GM12878 (cell line): ENCODE data around the gene DISC1. TPM values are rescaled to one million over a fixed set of nuclear protein-coding genes. Genes with fewer than 3 reads are reported as not detected.

ENCODE experiments used
- ATAC-seq: fragments of 200-7000 bp; cut with Tn5 transposase; 3 replicates; pipeline ENCODE4 v1.9.1; 2020; ENCODE audit warnings: mild to moderate bottlenecking, moderate library complexity
- BruUV-seq: library from RNA; stranded (reverse); fragments of 400-500 nt; replicated peaks from 2 replicates; lab custom pipeline; 2021; lab: Mats Ljungman, UMichigan
- CTCF ChIA-PET: fragments of 300-600 bp; sonication (Branson Sonifier 250); formaldehyde crosslinking; extraction: SDS; loops from one replicate; lab custom pipeline; 2021; ENCODE audit warnings: inconsistent platforms; lab: Yijun Ruan, JAX
- POLR2A ChIA-PET: fragments of 350-600 bp; formaldehyde crosslinking; extraction: SDS; loops from one replicate; lab custom pipeline; 2021; ENCODE audit warnings: inconsistent platforms; lab: Charles Lee
- RAD21 ChIA-PET: fragments of 300-600 bp; sonication (Branson Sonifier 250); formaldehyde crosslinking; loops from one replicate; lab custom pipeline; 2023; ENCODE audit warnings: antibody characterized with exemption; ENCODE audit not compliant: unreplicated experiment; lab: Charles Lee
- SMC1A ChIA-PET: fragments of 300-600 bp; sonication (Branson Sonifier 250); formaldehyde crosslinking; loops from one replicate; lab custom pipeline; 2023; ENCODE audit not compliant: unreplicated experiment, uncharacterized antibody; lab: Charles Lee
- DNase-seq: peaks from one replicate; pipeline ENCODE4 v3.0.0-alpha.2; 2011; ENCODE audit warnings: low read depth, low spot score
- FAIRE-seq: peaks from 3 replicates; lab custom pipeline; 2011; peaks lifted over from hg19 to GRCh38; lab: Jason Lieb, UNC
- H2AFZ ChIP-seq: 2 replicates; pipeline ENCODE4 v1.6.0; 2011; ENCODE audit warnings: low read depth, low read length, control low read depth; ENCODE audit not compliant: control insufficient read depth
- H3K27ac ChIP-seq: 2 replicates; pipeline ENCODE4 v1.5.1; 2011; ENCODE audit warnings: control low read depth; ENCODE audit not compliant: control insufficient read depth, insufficient read depth
- H3K27me3 ChIP-seq, 2 experiments: replicated peaks in 1 of 2; 2 replicates each; pipeline versions ENCODE4 v1.6.0 to v1.6.1; 2011; ENCODE audit warnings: low read length in 1 of 2; ENCODE audit not compliant: control insufficient read depth in 2 of 2, insufficient read depth in 2 of 2
- H3K36me3 ChIP-seq, 2 experiments: 2 replicates each; pipeline ENCODE4 v1.5.1; 2011; ENCODE audit warnings: low read length in 1 of 2; ENCODE audit not compliant: control insufficient read depth in 2 of 2, insufficient read depth in 2 of 2
- H3K4me1 ChIP-seq: 2 replicates; pipeline ENCODE4 v1.6.1; 2011; ENCODE audit warnings: mild to moderate bottlenecking, low read length, moderate library complexity, mixed read lengths; ENCODE audit not compliant: control insufficient read depth, insufficient read depth
- H3K4me2 ChIP-seq: 2 replicates; pipeline ENCODE4 v1.6.0; 2011; ENCODE audit warnings: control low read depth; ENCODE audit not compliant: control insufficient read depth, insufficient read depth
- H3K4me3 ChIP-seq: fragments of 200-600 bp; sonication (generic); 2 replicates; pipeline ENCODE4 v1.5.1; 2016
- H3K79me2 ChIP-seq: 2 replicates; pipeline ENCODE4 v1.6.0; 2011; ENCODE audit warnings: low read length; ENCODE audit not compliant: control insufficient read depth, insufficient read depth
- H3K9ac ChIP-seq: 2 replicates; pipeline ENCODE4 v1.8.0; 2011; ENCODE audit warnings: low read length, control low read depth, mixed read lengths; ENCODE audit not compliant: control insufficient read depth, insufficient read depth
- H3K9me3 ChIP-seq: replicated peaks from 3 replicates; pipeline ENCODE4 v1.5.1; 2011; ENCODE audit warnings: mild to moderate bottlenecking, low read length; ENCODE audit not compliant: control insufficient read depth, insufficient read depth
- H4K20me1 ChIP-seq: 2 replicates; pipeline ENCODE4 v1.6.0; 2011; ENCODE audit not compliant: control insufficient read depth, insufficient read depth
- CHD2 ChIP-seq: IDR thresholded peaks from 2 replicates; pipeline ENCODE4 v1.6.1; 2011; ENCODE audit warnings: low read depth, low read length, improper control_type of control experiment, borderline replicate concordance
- GABPA ChIP-seq: IDR thresholded peaks from 2 replicates; pipeline ENCODE4 v1.6.1; 2014; ENCODE audit warnings: antibody characterized with exemption, low read depth, mild to moderate bottlenecking, inconsistent platforms
- IRF5 ChIP-seq: fragments of 450-650 bp; IDR thresholded peaks from 2 replicates; pipeline ENCODE4 v1.6.1; 2017; ENCODE audit warnings: borderline replicate concordance
- NFXL1 ChIP-seq: fragments of 450-650 bp; IDR thresholded peaks from 2 replicates; pipeline ENCODE4 v1.6.1; 2017; ENCODE audit warnings: antibody characterized with exemption, mild to moderate bottlenecking, borderline replicate concordance
- NR2C2 ChIP-seq: IDR thresholded peaks from 2 replicates; pipeline ENCODE4 v1.6.1; 2011; ENCODE audit warnings: borderline replicate concordance, low read depth; ENCODE audit not compliant: control insufficient read depth, insufficient read length
- POLR2AphosphoS2 ChIP-seq: IDR thresholded peaks from 2 replicates; pipeline ENCODE4 v1.6.1; 2011; ENCODE audit warnings: low read depth, mild to moderate bottlenecking, low read length, improper control_type of control experiment, moderate library complexity
- PRDM15 ChIP-seq: fragments of 450-650 bp; formaldehyde crosslinking; IDR thresholded peaks from 2 replicates; pipeline ENCODE4 v1.4.0; 2020; ENCODE audit warnings: mild to moderate bottlenecking, moderate library complexity
- RELA ChIP-seq: fragments of 450-650 bp; IDR thresholded peaks from 2 replicates; pipeline ENCODE4 v1.8.0; 2014; ENCODE audit warnings: borderline replicate concordance; ENCODE audit not compliant: partially characterized antibody
- SPI1 ChIP-seq: IDR thresholded peaks from 2 replicates; pipeline ENCODE4 v1.6.1; 2011; ENCODE audit warnings: low read depth, mild to moderate bottlenecking, low read length, moderate library complexity, borderline replicate concordance; ENCODE audit not compliant: insufficient read depth
- TCF7 ChIP-seq: IDR thresholded peaks from 2 replicates; pipeline ENCODE4 v1.6.1; 2014; ENCODE audit warnings: antibody characterized with exemption, borderline replicate concordance
- ZNF274 ChIP-seq: IDR thresholded peaks from one replicate; pipeline ENCODE4 v1.8.0; 2011; ENCODE audit not compliant: insufficient read length, insufficient read depth
- ZNF384 ChIP-seq: IDR thresholded peaks from 2 replicates; pipeline ENCODE4 v1.6.1; 2012; ENCODE audit warnings: low read depth, mild to moderate bottlenecking, low read length, improper control_type of control experiment, borderline replicate concordance
- ZNF592 ChIP-seq: fragments of 450-650 bp; IDR thresholded peaks from 2 replicates; pipeline ENCODE4 v1.6.1; 2017; ENCODE audit warnings: mild to moderate bottlenecking, moderate library complexity
- WGBS: methylation state at CpG from one replicate; pipeline ENCODE4 v1.1.6; 2016; ENCODE audit warnings: low lambda C conversion rate; ENCODE audit not compliant: insufficient replicate concordance, insufficient coverage; ENCODE audit errors: missing lambda C conversion rate; 5-methylcytosine and 5-hydroxymethylcytosine counted together
- in situ Hi-C: fragments of 300-500 bp; cut with MboI; formaldehyde crosslinking; loops from 9 replicates; pipeline ENCODE4 v1.14.3; 2018; ENCODE audit warnings: mixed read lengths
- intact Hi-C: fragments of 100-400 bp; cut with micrococcal nuclease; formaldehyde crosslinking; loops from one replicate; pipeline ENCODE4 v1.14.2; 2022; ENCODE audit not compliant: unreplicated experiment
- polyA plus RNA-seq, 11 experiments: library from polyadenylated mRNA; depleted of rRNA in 4 of 11; unstranded in 6 of 11; stranded (reverse) in 5 of 11; fragments of >200 nt; fragmentation: Nextera tagmentation in 4 of 11; fragmentation: Illumina TruSeq in 1 of 11; extraction: Ambion mirVana in 4 of 11; extraction: Trizol in 1 of 11; gene quantifications; 1 replicate in 1 of 11; 2 replicates in 10 of 11; pipeline versions ENCODE4 v1.2.1 to v1.2.3, GENCODE V29; 2011 to 2016; ENCODE audit warnings: inconsistent platforms in 2 of 11, missing spikeins in 2 of 11, low read depth in 1 of 11
- total RNA-seq, 4 experiments: library from RNA; depleted of rRNA in 3 of 4; stranded (reverse); fragments of >200 nt in 3 of 4; fragmentation: Illumina TruSeq in 1 of 4; extraction: Trizol in 1 of 4; gene quantifications; 2 replicates each; pipeline versions ENCODE4 v1.2.1 to v1.2.3, GENCODE V29; 2013 to 2021

The DISC1 gene
- total and polyA plus RNA-seq, 10 of the 15 experiments (the other 5 are each of a cell fraction or from before 2014, with no cell fraction given), result 0.05 to 0.72 (median 0.19) TPM; not detected in 1

GRCh38 chr1:231927431-231927830, 300.8 kb downstream of the DISC1 start:
- Histone ChIP-seq H2AFZ (no peak overlapping the region), H3K27ac (no peak overlapping the region), H3K9me3 (no peaks in the 10 kb centered on the region; the same call in 2 of the 3 replicates), H3K4me1 (no peaks in the 10 kb centered on the region), H3K4me2 (no peak overlapping the region), H3K9ac (no peak overlapping the region), H3K79me2 (no peaks in the 10 kb centered on the region), H3K4me3 (no peak overlapping the region), H3K36me3 (no peaks in the 10 kb centered on the region), H4K20me1 (no peaks in the 10 kb centered on the region; the same call in 1 of the 2 replicates), H3K27me3 (peaks cover 0 to 3% of the 10 kb centered on the region in 2 experiments; a peak in 2 of 4 replicates)
- ChIA-PET RAD21 (no interaction called here), POLR2A (no interaction called here), CTCF (no interaction called here), SMC1A (no interaction called here)
- 38% methylated on average over 7 of the region's 7 CpGs for WGBS
- no peak for FAIRE-seq
- DNase-seq, result no peak
- no peak for ATAC-seq
- intact Hi-C loops, result no loop called here
- in situ Hi-C loops, result no loop called here
- BruUV-seq, result no TSS peak
- no peak for TF ChIP-seq RELA
- no peak for TF ChIP-seq GABPA
- no peak for TF ChIP-seq ZNF592
- no peak for TF ChIP-seq NFXL1
- TF ChIP-seq ZNF274, result no peak
- TF ChIP-seq NR2C2, result no peak
- TF ChIP-seq TCF7, result no peak
- no peak for TF ChIP-seq CHD2
- no peak for TF ChIP-seq IRF5
- no peak for TF ChIP-seq PRDM15
- TF ChIP-seq POLR2AphosphoS2, result no peak
- TF ChIP-seq SPI1, result no peak
- TF ChIP-seq ZNF384, result no peak
